T-helper 2 cell (primary cell): ENCODE results near the gene IL34.
"Not testable (repeated sequence)": the region's sequence is repeated elsewhere in the genome, so short reads cannot be mapped to it uniquely, and the experiment has no call there.

Source experiments
- DNase-seq, 5 experiments: peaks; one replicate each; pipeline versions ENCODE4 v3.0.0 to v3.0.0-alpha.2; 2012 to 2022
- total RNA-seq, 2 donors: gene quantifications; one replicate each; lab custom pipeline; 2026; lab: John Stamatoyannopoulos, UW

The IL34 gene
- total RNA-seq: 0.07 to 0.62 reads per million in 2 donors

GRCh38 chr16:70646260-70647241 is at the start of gene IL34:
IL34 (plus strand) TSS chr16:70646559; CDS start chr16:70646948, 389 bp downstream.
- DNase-seq: no peak

DNA sequence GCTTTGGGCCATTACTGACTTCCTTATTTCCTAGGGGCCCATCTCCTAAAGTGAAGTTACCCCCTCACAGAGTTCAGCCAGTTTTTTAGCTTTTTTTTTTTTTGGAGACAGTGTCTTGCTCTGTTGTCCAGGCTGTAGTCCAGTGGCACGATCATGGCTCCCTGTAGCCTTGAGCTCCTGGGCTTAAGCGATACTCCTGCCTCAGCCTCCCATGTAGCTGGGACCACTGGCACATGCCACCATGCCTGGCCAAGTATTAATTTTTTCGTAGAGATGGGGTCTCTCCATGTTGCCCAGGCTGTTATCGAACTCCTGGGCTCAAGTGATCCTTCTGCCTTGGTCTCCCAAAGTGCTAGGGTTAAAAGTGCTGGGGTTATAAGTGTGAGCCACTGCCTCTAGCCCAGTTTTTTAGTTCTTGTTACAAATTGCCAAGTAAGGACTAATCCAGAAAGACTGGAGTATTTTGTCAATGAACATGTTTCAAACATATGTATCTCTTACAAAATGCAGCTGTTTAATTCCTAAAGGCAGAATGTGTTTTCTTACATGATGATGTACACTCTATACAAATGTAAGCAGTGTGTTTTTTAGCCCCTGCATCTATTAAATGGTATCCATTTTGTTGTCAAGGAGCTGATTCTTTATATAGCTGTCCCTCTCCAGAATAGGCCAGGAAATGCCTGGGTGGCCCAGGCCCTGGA is 49.1 kb upstream of the IL34 start:
- DNase-seq: no peak

GRCh38 chr16:70598937-70599503 is 47.3 kb upstream of the IL34 start:
- DNase-seq: no peak

DNA sequence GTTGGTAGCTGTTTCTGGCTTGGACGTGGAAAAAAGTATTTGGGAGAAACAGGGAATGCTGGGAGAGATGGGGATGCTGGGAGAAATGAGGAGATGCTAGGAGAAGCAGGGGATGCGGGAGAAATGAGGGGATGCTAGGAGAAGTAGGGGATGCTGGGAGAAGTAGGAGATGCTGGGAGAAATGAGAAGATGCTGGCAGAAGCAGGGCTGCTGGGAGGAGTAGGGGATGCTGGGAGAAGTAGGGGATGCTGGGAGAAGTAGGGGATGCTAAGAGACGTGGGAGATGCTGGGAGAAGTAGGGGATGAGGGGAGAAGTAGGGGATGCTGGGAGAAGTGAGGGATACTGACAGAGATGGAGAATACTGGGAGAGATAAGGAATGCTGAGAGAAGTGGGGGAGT is 45.6 kb upstream of the IL34 start:
- no peak for DNase-seq

- DNase-seq: no peak
Measured at GRCh38 chr16:70601576-70602575, 44.5 kb upstream of the IL34 start.

GRCh38 chr16:70602831-70603230 is 43.5 kb upstream of the IL34 start:
- DNase-seq: no peak

DNA sequence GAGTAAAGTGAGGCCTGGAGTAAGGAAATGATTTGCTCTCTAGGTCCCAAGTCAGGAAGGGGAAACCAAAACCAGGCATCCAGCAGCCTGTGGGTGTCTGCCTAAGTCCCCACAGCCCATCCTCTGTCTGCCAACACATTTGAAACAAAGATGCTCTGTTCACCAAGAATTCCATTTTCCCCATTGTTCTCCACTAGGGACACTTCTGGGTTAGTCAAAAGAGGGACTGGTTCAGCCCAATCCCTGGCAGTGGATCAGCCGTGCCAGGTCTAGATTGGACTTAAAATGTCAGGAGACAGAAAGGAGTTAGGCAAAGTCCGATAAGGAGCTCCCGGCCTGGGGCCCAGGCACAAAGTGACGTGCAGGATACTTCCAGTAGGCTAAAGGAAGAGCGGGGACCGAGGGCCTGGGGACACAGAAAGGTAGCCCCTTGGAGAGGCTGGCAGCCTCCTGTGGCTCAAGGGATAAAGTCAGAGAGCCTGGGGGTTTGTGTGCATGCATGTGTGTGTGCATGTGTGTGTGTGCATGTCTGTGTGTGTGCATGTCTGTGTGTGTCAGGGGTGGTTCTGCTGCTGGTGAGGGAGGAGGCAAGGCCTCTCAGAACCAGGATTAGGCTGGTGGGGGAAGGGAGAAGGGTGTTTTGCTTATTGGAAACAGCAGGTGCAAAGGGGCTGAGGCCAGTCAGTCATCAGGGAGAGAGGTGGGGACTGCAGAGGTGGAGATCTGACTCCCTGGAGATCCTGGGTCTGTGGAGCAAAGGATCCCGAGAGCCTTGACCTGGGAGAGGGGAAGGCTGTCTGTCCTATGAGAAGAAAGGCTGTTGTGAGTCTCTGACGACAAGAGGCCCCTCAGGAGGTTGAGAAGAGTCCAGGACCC is 41.7 kb upstream of the IL34 start:
- no peak for DNase-seq

GRCh38 chr16:70605283-70605657 is 41.1 kb upstream of the IL34 start:
- no peak for DNase-seq

DNA sequence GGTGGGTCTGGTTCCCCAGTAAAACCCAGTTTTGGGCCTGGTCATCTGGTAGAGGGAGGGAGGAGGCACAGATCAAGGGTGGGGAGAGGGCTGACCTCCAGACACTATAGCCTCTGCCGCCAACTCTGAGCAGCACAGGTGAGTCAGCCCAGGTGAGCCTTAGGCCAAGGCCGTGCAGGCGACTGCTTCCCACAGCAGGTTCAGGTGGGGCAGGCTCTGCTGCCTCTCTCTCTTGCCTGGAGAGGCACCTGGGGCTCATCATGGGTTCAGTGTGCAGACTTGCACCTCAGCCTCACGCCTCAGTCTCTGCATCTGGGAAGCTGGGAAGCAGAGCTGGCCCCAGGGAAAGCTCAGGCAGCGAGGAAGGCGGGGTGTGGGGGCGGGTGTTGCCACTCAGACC is 37.8 kb upstream of the IL34 start:
- DNase-seq: no peak

- no peak for DNase-seq
Measured at GRCh38 chr16:70610273-70611223, 35.8 kb upstream of the IL34 start.

GRCh38 chr16:70611224-70611598 is 35.1 kb upstream of the IL34 start:
- no peak for DNase-seq

DNA sequence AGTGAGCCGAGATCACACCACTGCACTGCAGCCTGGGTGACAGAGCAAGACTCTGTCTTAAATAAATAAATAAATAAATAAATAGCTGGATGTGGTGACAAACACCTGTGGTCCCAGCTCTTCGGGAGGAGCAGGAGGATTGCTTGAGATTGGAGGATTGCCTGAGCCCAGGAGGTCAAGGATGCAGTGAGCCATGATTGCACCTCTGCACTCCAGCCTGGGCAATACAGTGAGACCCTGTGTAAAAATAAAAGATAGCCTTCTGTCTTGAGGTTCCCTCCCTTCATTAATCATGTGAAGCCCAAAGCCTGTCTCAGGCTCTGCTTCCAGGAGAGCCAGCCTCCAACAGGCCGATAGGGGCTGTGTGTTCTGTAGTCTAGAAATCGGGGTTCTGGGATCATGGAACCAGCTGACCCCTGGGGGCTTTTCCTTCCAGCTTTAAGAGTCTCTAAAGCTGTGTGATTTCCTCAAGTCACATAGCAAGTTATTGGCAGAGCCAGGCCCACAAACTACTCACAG is 34.5 kb upstream of the IL34 start:
- no peak for DNase-seq

- DNase-seq: no peak
Measured at GRCh38 chr16:70612931-70613330, 33.4 kb upstream of the IL34 start.

DNA sequence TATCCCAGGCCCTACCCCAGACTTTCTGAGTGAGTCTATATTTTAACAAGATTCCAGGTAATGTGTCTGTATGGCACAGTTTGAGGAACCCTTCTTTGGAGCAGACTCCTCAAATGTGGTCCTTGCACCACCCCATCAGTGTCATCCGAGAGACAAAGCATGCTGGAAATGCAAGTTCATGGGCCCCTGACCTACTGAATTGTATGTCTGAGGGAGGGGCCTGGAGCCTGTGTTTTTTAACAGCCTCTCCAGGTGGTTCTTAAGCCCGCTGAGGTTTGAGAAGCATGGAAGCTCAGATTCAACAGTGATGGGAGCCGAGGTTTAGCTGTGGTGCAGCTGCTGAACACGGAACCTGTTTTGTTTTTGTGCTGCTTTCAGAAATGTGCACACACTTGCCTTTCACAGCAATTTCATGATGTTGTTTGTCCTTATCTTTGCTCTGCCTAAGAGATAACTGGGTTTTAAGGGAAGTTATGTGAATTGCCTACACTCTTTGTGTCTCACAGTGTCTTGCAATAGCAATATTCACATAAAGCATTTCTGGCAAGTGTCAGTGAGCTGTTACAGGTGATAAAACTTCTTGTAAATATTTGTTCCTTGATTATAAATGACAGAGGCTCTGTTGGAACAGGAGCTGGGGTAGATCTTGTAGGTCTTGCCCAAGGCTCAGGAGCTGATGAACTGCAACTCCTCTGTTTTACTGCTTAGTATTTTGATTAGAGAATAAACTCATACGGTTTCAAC is 32.0 kb upstream of the IL34 start:
- no peak for DNase-seq

- DNase-seq: no peak
Measured at GRCh38 chr16:70615945-70616344, 30.4 kb upstream of the IL34 start.

GRCh38 chr16:70621864-70622263 is 24.5 kb upstream of the IL34 start:
- not testable (repeated sequence) for DNase-seq

- DNase-seq: no peak
Measured at GRCh38 chr16:70627696-70628095, 18.7 kb upstream of the IL34 start.

DNA sequence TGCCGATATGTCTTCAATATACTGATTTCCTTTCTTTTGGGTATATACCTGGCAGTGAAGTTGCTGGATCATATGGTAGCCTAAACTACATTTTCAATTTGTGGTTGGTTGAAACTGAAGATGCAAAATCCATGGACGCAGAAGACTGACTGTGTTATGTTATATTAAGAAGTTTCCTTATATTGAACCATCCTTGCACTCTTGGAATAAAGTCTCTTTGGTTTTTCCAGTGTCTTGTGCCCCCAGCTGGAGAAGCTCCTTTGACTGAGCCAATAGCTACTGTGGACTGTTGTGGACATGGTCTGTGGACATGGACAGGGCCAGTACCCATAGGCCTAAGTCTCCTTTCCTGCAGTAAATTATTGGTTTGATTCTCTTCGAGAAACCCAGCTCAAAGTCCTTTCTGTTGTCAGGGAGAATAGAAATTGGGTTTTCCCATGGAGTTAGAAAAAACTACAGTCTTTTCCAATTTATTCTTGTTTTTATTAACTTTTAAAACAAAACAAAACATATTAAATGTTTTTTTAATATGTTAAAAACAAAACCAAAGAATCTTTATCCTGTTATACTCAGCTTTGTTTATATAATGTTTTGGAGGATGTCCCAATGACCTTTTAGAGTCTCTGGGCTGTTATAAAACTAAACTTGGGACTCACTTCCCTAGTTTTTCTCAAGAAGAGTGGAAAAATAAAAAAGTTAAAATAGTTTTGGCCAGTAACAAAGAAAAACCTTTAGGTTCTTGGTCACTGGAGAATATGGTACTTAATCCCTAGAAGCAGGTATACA is 15.2 kb upstream of the IL34 start:
- no peak for DNase-seq
